ENCODE data around the gene PWWP2B.
A peak's percentile ranks its signal among the peaks of the same experiment; 100 is the strongest.

PWWP2B gene

DNA sequence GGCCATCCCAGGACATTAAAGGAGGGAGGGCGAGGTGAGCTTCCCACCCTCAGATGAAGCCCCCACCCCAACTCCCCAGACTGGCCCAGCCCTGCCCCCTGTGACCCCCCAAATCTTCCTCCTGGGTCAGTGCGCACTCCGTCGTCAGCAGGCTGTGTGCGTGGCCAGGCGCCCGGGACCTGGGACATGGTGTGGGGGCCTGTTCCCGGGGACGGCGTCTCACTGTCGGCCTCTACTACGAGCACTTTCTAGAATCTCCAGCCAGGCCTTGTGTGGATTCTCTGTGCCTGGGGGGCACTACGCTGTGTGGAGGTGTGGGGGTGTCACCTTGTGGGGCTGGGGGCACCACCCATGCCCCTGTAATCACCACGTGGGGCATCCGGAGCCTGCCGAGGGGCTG, 9.8 kb downstream of the PWWP2B start:
- Histone ChIP-seq H2BK15ac (replicated peaks; ENCODE audit: low read depth) (no peak overlapping the region), H3K56ac (ENCODE audit: low read length) (peak overlapping the region; percentile 74), H2BK120ac (ENCODE audit: low read depth, low read length) (peak overlapping the region; percentile 40), H3K4me1 (ENCODE audit: control insufficient read depth, low read depth, low read length) (peaks cover 10% of the 10 kb centered on the region), H3K23ac (ENCODE audit: low read length) (no peak overlapping the region), H4K8ac (ENCODE audit: low read depth, low read length) (no peak overlapping the region), H4K5ac (ENCODE audit: low read length) (no peak overlapping the region), H3K79me1 (ENCODE audit: low read length) (peaks cover 8% of the 10 kb centered on the region), H2BK5ac (ENCODE audit: low read length) (peak overlapping the region; percentile 10), H3K4me2 (ENCODE audit: low read length) (no peak overlapping the region), H2AK5ac (ENCODE audit: low read length) (peak overlapping the region; percentile 4), H3K4ac (ENCODE audit: low read depth, low read length) (peak overlapping the region; percentile 57), H3K27me3 (ENCODE audit: insufficient read depth, low read length, poor library complexity) (no peaks in the 10 kb centered on the region), H3K4me3 (ENCODE audit: low read length) (no peak overlapping the region), H3K9ac (ENCODE audit: low read length) (peak overlapping the region; percentile 13), H3K79me2 (ENCODE audit: control insufficient read depth, insufficient read depth, low read length) (peaks cover 7% of the 10 kb centered on the region), H3K18ac (ENCODE audit: low read length) (no peak overlapping the region), H3K27ac (ENCODE audit: low read depth, low read length) (peak overlapping the region; percentile 14), H3K36me3 (ENCODE audit: control insufficient read depth, insufficient read depth, low read length) (no peaks in the 10 kb centered on the region)
- no peak for DNase-seq
- no CpG with 5 or more reads among the region's 16 CpGs for WGBS (ENCODE audit: extremely low coverage, insufficient coverage, low lambda C conversion rate)

DNA sequence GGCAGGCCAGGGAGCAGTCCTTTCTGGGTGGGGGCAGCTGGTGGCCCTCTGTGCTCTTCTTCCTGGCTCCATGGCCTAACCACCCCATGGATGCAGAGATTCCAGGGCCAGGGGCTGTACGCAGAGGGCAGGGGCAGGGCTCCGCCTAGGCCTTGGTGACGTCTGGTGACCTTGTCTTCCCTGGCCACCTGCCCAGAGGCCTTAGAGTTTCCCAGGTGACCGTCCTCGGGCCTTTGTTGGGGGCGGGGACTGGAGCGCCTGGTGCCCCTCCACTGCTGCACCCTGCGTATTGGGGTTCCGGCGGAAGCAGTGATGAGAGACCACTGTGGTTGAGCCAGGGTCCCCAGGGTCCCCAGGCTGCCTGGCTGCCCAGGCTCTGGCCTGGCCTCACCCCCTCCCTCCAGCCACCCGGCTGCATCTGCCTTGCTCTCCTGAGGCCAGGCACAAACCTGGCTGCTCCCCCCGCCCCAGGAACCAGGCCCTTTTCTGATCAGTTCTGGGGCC, 10.3 kb downstream of the PWWP2B start:
- peaks cover 11% of the 10 kb centered on the region for H3K4me1 ChIP-seq (ENCODE audit: control insufficient read depth, low read depth, low read length)
- peak overlapping the region; percentile 57 for H3K4ac ChIP-seq (ENCODE audit: low read depth, low read length)
- H3K36me3 ChIP-seq (ENCODE audit: control insufficient read depth, insufficient read depth, low read length): no peaks in the 10 kb centered on the region
- H3K27ac ChIP-seq (ENCODE audit: low read depth, low read length): peak overlapping the region; percentile 71
- no peak overlapping the region for H3K23ac ChIP-seq (ENCODE audit: low read length)
- no peak overlapping the region for H2BK15ac ChIP-seq (replicated peaks; ENCODE audit: low read depth)
- DNase-seq: no peak
- WGBS (ENCODE audit: extremely low coverage, insufficient coverage, low lambda C conversion rate): no CpG with 5 or more reads among the region's 12 CpGs
- H3K9ac ChIP-seq (ENCODE audit: low read length): peak overlapping the region; percentile 38
- peaks cover 7% of the 10 kb centered on the region for H3K79me2 ChIP-seq (ENCODE audit: control insufficient read depth, insufficient read depth, low read length)
- H2AK5ac ChIP-seq (ENCODE audit: low read length): peak overlapping the region; percentile 43
- peak overlapping the region; percentile 40 for H2BK120ac ChIP-seq (ENCODE audit: low read depth, low read length)
- H3K4me2 ChIP-seq (ENCODE audit: low read length): no peak overlapping the region
- no peak overlapping the region for H3K4me3 ChIP-seq (ENCODE audit: low read length)
- H2BK5ac ChIP-seq (ENCODE audit: low read length): peak overlapping the region; percentile 10
- H3K27me3 ChIP-seq (ENCODE audit: insufficient read depth, low read length, poor library complexity): no peaks in the 10 kb centered on the region
- no peak overlapping the region for H4K8ac ChIP-seq (ENCODE audit: low read depth, low read length)
- H4K5ac ChIP-seq (ENCODE audit: low read length): no peak overlapping the region
- H3K56ac ChIP-seq (ENCODE audit: low read length): peak overlapping the region; percentile 74
- H3K79me1 ChIP-seq (ENCODE audit: low read length): peaks cover 5% of the 10 kb centered on the region
- peak overlapping the region; percentile 43 for H3K18ac ChIP-seq (ENCODE audit: low read length)

DNA sequence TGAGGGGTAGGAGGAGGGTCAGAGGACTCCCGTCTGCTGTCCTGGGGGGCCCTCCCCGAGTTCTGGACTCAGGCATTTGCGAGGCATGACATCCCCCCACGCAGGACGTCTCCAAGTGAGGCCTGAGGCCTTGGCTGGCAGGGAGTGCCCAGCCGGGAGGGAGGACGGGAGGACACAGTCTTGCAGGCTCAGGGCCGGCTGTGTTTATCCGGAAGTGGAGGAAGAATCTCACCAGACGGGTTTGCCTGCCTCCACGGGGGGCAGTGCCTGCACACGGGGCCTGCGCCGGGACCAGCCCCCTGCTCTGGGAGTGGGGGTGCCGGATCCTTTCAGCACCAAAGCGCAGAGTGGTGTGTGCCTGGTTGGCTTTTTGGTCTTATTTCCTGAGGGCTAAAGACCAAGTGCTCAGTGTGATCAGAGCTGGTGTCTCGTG, 10.9 kb downstream of the PWWP2B start:
- no peaks in the 10 kb centered on the region for H3K27me3 ChIP-seq (ENCODE audit: insufficient read depth, low read length, poor library complexity)
- H2BK15ac ChIP-seq (replicated peaks; ENCODE audit: low read depth): no peak overlapping the region
- no peak overlapping the region for H4K8ac ChIP-seq (ENCODE audit: low read depth, low read length)
- H3K18ac ChIP-seq (ENCODE audit: low read length): peak overlapping the region; percentile 64
- no peak overlapping the region for H4K5ac ChIP-seq (ENCODE audit: low read length)
- no CpG with 5 or more reads among the region's 17 CpGs for WGBS (ENCODE audit: extremely low coverage, insufficient coverage, low lambda C conversion rate)
- peaks cover 5% of the 10 kb centered on the region for H3K79me1 ChIP-seq (ENCODE audit: low read length)
- DNase-seq: peak; percentile 96
- H2AK5ac ChIP-seq (ENCODE audit: low read length): no peak overlapping the region
- peaks cover 11% of the 10 kb centered on the region for H3K4me1 ChIP-seq (ENCODE audit: control insufficient read depth, low read depth, low read length)
- peak overlapping the region; percentile 56 for H2BK120ac ChIP-seq (ENCODE audit: low read depth, low read length)
- H2BK5ac ChIP-seq (ENCODE audit: low read length): peak overlapping the region; percentile 10
- H3K4me3 ChIP-seq (ENCODE audit: low read length): no peak overlapping the region
- H3K4me2 ChIP-seq (ENCODE audit: low read length): peak overlapping the region; percentile 37
- H3K9ac ChIP-seq (ENCODE audit: low read length): peak overlapping the region; percentile 38
- peaks cover 7% of the 10 kb centered on the region for H3K79me2 ChIP-seq (ENCODE audit: control insufficient read depth, insufficient read depth, low read length)
- peak overlapping the region; percentile 74 for H3K56ac ChIP-seq (ENCODE audit: low read length)
- no peaks in the 10 kb centered on the region for H3K36me3 ChIP-seq (ENCODE audit: control insufficient read depth, insufficient read depth, low read length)
- peak overlapping the region; percentile 57 for H3K4ac ChIP-seq (ENCODE audit: low read depth, low read length)
- H3K23ac ChIP-seq (ENCODE audit: low read length): no peak overlapping the region
- H3K27ac ChIP-seq (ENCODE audit: low read depth, low read length): peak overlapping the region; percentile 71

DNA sequence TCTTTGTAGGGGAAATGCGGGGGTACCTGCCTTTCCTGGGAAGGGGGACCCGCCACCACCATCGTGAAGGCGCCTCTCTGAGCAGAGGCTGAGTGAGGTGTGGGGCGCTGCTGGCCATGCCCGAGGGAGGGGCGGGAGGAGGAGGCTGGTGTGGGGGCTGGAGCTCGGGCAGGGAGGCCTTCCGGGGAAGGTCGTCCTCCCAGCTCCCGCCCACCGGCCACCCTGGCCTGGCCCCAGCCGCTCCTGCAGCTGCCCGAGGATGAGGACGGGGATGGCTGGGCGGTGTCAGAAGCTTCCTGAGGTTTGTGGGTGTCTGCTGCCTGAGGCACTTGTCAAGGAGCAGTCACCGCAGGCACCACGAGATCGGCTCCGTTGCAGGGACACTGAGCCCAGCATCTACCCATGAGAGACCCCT, 11.4 kb downstream of the PWWP2B start:
- Histone ChIP-seq H3K4me1 (ENCODE audit: control insufficient read depth, low read depth, low read length) (peaks cover 11% of the 10 kb centered on the region), H2BK5ac (ENCODE audit: low read length) (peak overlapping the region; percentile 14), H3K9ac (ENCODE audit: low read length) (peak overlapping the region; percentile 38), H3K4ac (ENCODE audit: low read depth, low read length) (peak overlapping the region; percentile 46), H3K4me3 (ENCODE audit: low read length) (no peak overlapping the region), H3K27me3 (ENCODE audit: insufficient read depth, low read length, poor library complexity) (no peaks in the 10 kb centered on the region), H3K79me2 (ENCODE audit: control insufficient read depth, insufficient read depth, low read length) (peaks cover 7% of the 10 kb centered on the region), H3K56ac (ENCODE audit: low read length) (peak overlapping the region; percentile 74), H3K79me1 (ENCODE audit: low read length) (peaks cover 5% of the 10 kb centered on the region), H2AK5ac (ENCODE audit: low read length) (peak overlapping the region; percentile 8), H3K36me3 (ENCODE audit: control insufficient read depth, insufficient read depth, low read length) (no peaks in the 10 kb centered on the region), H2BK120ac (ENCODE audit: low read depth, low read length) (peak overlapping the region; percentile 56), H3K18ac (ENCODE audit: low read length) (peak overlapping the region; percentile 64), H3K27ac (ENCODE audit: low read depth, low read length) (peak overlapping the region; percentile 71), H4K8ac (ENCODE audit: low read depth, low read length) (no peak overlapping the region), H3K4me2 (ENCODE audit: low read length) (no peak overlapping the region), H4K5ac (ENCODE audit: low read length) (no peak overlapping the region), H3K23ac (ENCODE audit: low read length) (no peak overlapping the region), H2BK15ac (replicated peaks; ENCODE audit: low read depth) (no peak overlapping the region)
- DNase-seq: peak; percentile 64
- no CpG with 5 or more reads among the region's 20 CpGs for WGBS (ENCODE audit: extremely low coverage, insufficient coverage, low lambda C conversion rate)

DNA sequence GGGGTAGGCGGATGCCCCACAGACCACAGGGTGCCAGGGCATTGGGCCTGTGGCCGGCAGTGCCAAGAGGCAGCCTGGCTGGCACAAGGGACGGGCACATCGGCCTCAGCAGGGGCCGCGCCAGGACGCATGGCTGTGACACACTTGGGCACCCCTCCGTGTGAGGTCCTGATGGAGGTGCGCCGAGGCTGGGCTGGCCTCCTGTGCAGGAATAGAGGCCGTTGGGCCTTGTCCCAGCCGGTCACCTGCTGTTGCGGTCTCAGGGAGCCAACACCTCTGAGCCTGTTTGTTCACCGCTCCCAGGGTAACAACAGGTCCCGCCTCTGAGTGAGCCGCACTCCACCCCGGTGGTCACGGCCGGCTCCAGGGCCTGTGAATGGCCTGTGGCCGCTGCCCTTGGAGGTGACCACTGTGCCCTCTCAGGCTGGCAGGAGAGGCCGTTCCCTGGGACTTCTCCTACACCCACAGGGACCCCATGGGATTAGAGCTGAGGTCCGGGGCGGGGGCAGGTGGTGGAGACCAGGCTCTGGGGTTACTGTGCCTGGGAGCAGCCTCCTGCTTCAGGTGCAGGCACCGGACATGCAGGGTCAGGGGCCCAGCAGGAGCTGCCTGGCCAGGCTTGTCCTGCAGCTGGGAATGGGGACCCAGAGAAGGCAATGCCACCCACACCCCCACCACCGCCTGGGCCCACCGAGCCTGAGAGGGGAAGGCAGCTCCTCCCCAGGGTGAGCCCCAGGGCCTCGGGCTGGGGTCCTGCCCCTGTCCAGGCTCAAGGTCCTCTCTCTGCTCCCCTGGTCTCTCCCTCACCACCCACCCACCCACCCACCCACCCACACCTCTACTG, 12.0 kb downstream of the PWWP2B start:
- no peak overlapping the region for H3K4me2 ChIP-seq (ENCODE audit: low read length)
- H3K79me2 ChIP-seq (ENCODE audit: control insufficient read depth, insufficient read depth, low read length): peaks cover 7% of the 10 kb centered on the region
- peak overlapping the region; percentile 8 for H2AK5ac ChIP-seq (ENCODE audit: low read length)
- H4K8ac ChIP-seq (ENCODE audit: low read depth, low read length): no peak overlapping the region
- peak overlapping the region; percentile 14 for H2BK5ac ChIP-seq (ENCODE audit: low read length)
- no peak overlapping the region for H4K5ac ChIP-seq (ENCODE audit: low read length)
- no peak overlapping the region for H2BK120ac ChIP-seq (ENCODE audit: low read depth, low read length)
- H3K27me3 ChIP-seq (ENCODE audit: insufficient read depth, low read length, poor library complexity): no peaks in the 10 kb centered on the region
- peaks cover 5% of the 10 kb centered on the region for H3K79me1 ChIP-seq (ENCODE audit: low read length)
- no CpG with 5 or more reads among the region's 27 CpGs for WGBS (ENCODE audit: extremely low coverage, insufficient coverage, low lambda C conversion rate)
- no peaks in the 10 kb centered on the region for H3K36me3 ChIP-seq (ENCODE audit: control insufficient read depth, insufficient read depth, low read length)
- peak overlapping the region; percentile 71 for H3K27ac ChIP-seq (ENCODE audit: low read depth, low read length)
- H3K4me3 ChIP-seq (ENCODE audit: low read length): no peak overlapping the region
- DNase-seq: no peak
- H3K18ac ChIP-seq (ENCODE audit: low read length): peak overlapping the region; percentile 11
- H2BK15ac ChIP-seq (replicated peaks; ENCODE audit: low read depth): no peak overlapping the region
- peaks cover 11% of the 10 kb centered on the region for H3K4me1 ChIP-seq (ENCODE audit: control insufficient read depth, low read depth, low read length)
- peak overlapping the region; percentile 74 for H3K23ac ChIP-seq (ENCODE audit: low read length)
- peak overlapping the region; percentile 19 for H3K4ac ChIP-seq (ENCODE audit: low read depth, low read length)
- peak overlapping the region; percentile 74 for H3K56ac ChIP-seq (ENCODE audit: low read length)
- H3K9ac ChIP-seq (ENCODE audit: low read length): peak overlapping the region; percentile 38
